Right lobe of liver (tissue), 6 donors: Measurements from ENCODE around the gene GPR15. TPM values are rescaled to one million over a fixed set of nuclear protein-coding genes. Genes with fewer than 3 reads are reported as not detected.

ENCODE experiments used
- ATAC-seq, 4 donors: fragments of 200-7000 bp; cut with Tn5 transposase; one replicate each; pipeline ENCODE4 v1.9.1; 2020; ENCODE audit warnings: mild to moderate bottlenecking in 4 of 4, moderate library complexity in 4 of 4
- DNase-seq, 3 donors: peaks; one replicate each; pipeline ENCODE4 v3.0.0-alpha.2; 2020
- H3K27ac ChIP-seq, 3 donors: fragments of 200-600 bp; one replicate each; pipeline ENCODE4 v1.8.0; 2022
- H3K27me3 ChIP-seq, 2 donors: fragments of 200-600 bp; one replicate each; pipeline ENCODE4 v1.8.0; 2022
- H3K36me3 ChIP-seq, 4 donors: fragments of 200-600 bp; sonication (generic) in 1 of 4; one replicate each; pipeline versions ENCODE4 v1.5.1 to v1.8.0; 2017 to 2022; ENCODE audit warnings: control low read depth in 1 of 4
- H3K4me1 ChIP-seq, 4 donors: fragments of 200-600 bp; sonication (generic) in 1 of 4; one replicate each; pipeline versions ENCODE4 v1.5.1 to v1.8.0; 2017 to 2022; ENCODE audit warnings: control low read depth in 1 of 4
- H3K4me3 ChIP-seq, 3 donors: fragments of 200-600 bp; one replicate each; pipeline ENCODE4 v1.8.0; 2022
- H3K9me3 ChIP-seq, 4 donors: fragments of 200-600 bp; sonication (generic) in 1 of 4; one replicate each; pipeline versions ENCODE4 v1.5.1 to v1.8.0; 2017 to 2022; ENCODE audit warnings: control low read depth in 1 of 4
- CTCF ChIP-seq, 4 donors: fragments of 200-600 bp in 3 of 4; fragments of 450-650 bp in 1 of 4; IDR thresholded peaks; one replicate each; pipeline versions ENCODE4 v1.5.1 to v1.8.0; 2016 to 2022; ENCODE audit warnings: antibody characterized with exemption in 4 of 4, mild to moderate bottlenecking in 2 of 4
- POLR2A ChIP-seq: fragments of 450-650 bp; IDR thresholded peaks from one replicate; pipeline ENCODE4 v1.6.1; 2017; ENCODE audit warnings: antibody characterized with exemption, mild to moderate bottlenecking
- WGBS: methylation state at CpG from one replicate; pipeline ENCODE4 v1.1.6; 2018; ENCODE audit warnings: low coverage, low lambda C conversion rate; ENCODE audit not compliant: insufficient coverage; ENCODE audit errors: missing lambda C conversion rate; 5-methylcytosine and 5-hydroxymethylcytosine counted together
- intact Hi-C, 2 donors: fragments of 100-400 bp; cut with DNase I; formaldehyde crosslinking; loops; one replicate each; pipeline versions ENCODE4 v1.11.2 to v1.14.1; 2022
- total RNA-seq, 6 experiments: library from RNA; depleted of rRNA in 2 of 6; stranded (reverse); fragments of >200 nt in 2 of 6; fragmentation: NEBNext Ultra II Directional in 3 of 6; extraction: Animal tissue kit (Norgen Biotek cat#: 25700) in 3 of 6; gene quantifications; one replicate each; pipeline versions ENCODE4 v1.1.0 to v1.2.4, GENCODE V29; 2016 to 2023
- donor health status: DM: no; HTN: yes; CAD: no.
- donor health status: DM: no; HTN: no; CAD: no.
- donor health status: DM: no; HTN: no; CAD: no.
- donor health status: DM: no; HTN: yes; CAD: no.
- donor health status: DM: no; HTN: yes; CAD: no.

Gene GPR15
- total RNA-seq, 6 experiments from 2014 or later, result not detected

DNA sequence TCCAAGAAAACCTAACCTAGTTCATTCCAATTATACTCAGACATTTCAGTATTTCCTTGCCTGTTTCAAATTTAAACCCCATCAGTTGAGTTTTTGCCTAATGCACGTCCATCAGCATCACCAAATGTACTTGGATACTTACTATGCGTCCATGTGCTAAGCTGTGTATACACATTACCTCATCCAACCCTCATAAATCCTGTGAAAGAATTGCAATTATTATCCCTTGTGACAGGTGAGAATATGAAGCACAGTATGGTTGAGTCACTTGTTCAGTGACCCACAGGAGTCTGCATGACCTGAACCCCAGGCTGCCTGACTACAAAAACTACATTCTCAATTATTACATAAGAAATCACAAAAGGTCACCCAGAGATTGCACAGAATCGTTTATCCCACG, 31.8 kb upstream of the GPR15 start:
- H3K36me3 ChIP-seq, result no peaks in the 10 kb centered on the region
- DNase-seq (no peak), ATAC-seq (no peak)
- no peaks in the 10 kb centered on the region for H3K9me3 ChIP-seq
- no peaks in the 10 kb centered on the region for H3K27me3 ChIP-seq
- H3K4me3 ChIP-seq, result no peak overlapping the region
- intact Hi-C loops, result no loop called here
- H3K4me1 ChIP-seq, result no peaks in the 10 kb centered on the region
- no peak overlapping the region for H3K27ac ChIP-seq
- WGBS, result 63% methylated on average over 4 of the region's 4 CpGs
- no peak for TF ChIP-seq POLR2A
- no peak for TF ChIP-seq CTCF (IDR thresholded peaks at IDR 0.05)

- ATAC-seq, result no peak
Measured at GRCh38 chr3:98501270-98501669, 30.5 kb upstream of the GPR15 start.

DNA sequence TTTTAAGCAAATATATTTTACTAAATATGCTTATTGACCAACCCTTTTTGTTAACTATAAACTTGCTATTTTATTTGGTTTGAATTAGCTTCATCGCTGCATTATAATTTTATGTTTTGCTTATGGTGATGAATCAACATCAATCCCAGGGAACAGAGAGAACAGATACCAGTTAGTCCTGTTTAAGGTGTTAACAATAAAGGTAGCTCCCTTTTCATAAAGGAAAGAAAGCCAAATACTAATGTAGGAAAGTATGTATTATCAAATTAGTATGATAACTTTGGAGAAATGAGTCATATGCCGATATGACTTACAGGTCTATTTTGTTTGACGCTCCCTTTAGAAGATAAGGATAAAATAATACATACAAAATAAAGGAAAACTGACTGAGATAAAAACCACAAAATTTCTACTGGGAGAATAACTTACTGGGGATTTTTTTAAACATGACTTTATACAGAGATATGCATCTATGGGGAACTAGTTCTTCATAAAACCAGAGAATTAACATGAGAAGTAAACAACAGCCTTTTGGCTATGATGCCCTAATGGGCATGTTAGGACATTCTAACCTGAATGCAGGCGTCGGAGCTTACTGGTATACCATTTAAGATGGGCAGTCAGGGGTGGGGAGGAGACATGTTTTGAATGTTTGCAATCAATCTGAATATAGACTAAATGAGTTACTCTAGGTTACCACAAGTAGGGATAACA, 29.8 kb upstream of the GPR15 start:
- Histone ChIP-seq H3K4me3 (no peak overlapping the region), H3K9me3 (no peaks in the 10 kb centered on the region), H3K4me1 (no peaks in the 10 kb centered on the region), H3K36me3 (no peaks in the 10 kb centered on the region), H3K27ac (no peak overlapping the region), H3K27me3 (no peaks in the 10 kb centered on the region)
- intact Hi-C loops, result no loop called here
- no peak for TF ChIP-seq POLR2A
- TF ChIP-seq CTCF (IDR thresholded peaks at IDR 0.05), result no peak
- ATAC-seq (no peak), DNase-seq (no peak)
- 90% methylated on average over 5 of the region's 5 CpGs for WGBS

More at GRCh38 chr3:98501270-98501669, 30.5 kb upstream of the GPR15 start:
- intact Hi-C loops, result no loop called here
- Histone ChIP-seq H3K4me3 (no peak overlapping the region), H3K4me1 (no peaks in the 10 kb centered on the region), H3K27ac (no peak overlapping the region), H3K9me3 (no peaks in the 10 kb centered on the region), H3K27me3 (no peaks in the 10 kb centered on the region), H3K36me3 (no peaks in the 10 kb centered on the region)
- DNase-seq, result no peak
- TF ChIP-seq CTCF (IDR thresholded peaks at IDR 0.05), result no peak
- WGBS, result 86% methylated on average over 4 of the region's 4 CpGs

DNA sequence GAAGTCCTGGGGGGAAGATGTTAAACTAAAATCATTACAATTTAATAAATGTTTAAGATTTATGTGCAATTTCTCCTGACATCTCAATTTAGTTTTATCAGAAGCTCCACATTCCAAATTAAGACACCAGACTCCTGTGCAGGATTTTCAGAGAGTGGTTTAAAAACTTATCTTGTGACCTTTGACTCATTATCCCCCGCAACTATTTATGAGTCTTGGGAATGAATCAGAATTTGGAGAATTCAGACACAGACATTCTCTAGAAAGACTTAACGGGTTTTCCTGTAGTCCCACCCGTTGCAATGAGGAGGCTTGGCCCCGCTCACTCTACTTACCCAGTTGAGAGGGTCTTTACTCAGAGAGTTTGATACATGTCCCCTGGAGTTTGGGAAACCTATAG, 27.2 kb upstream of the GPR15 start:
- Histone ChIP-seq H3K4me1 (no peaks in the 10 kb centered on the region), H3K27ac (no peak overlapping the region), H3K27me3 (no peaks in the 10 kb centered on the region), H3K4me3 (no peak overlapping the region), H3K36me3 (no peaks in the 10 kb centered on the region), H3K9me3 (no peaks in the 10 kb centered on the region)
- 67% methylated on average over 4 of the region's 4 CpGs for WGBS
- intact Hi-C loops, result no loop called here
- TF ChIP-seq CTCF (IDR thresholded peaks at IDR 0.05) (no peak), POLR2A (no peak)
- DNase-seq, result no peak
- no peak for ATAC-seq

GRCh38 chr3:98508582-98508981, 23.2 kb upstream of the GPR15 start:
- ATAC-seq, result no peak
- intact Hi-C loops, result no loop called here
- 100% methylated on average over 2 of the region's 2 CpGs for WGBS

More at GRCh38 chr3:98508582-98508981, 23.2 kb upstream of the GPR15 start:
- no peaks in the 10 kb centered on the region for H3K36me3 ChIP-seq
- H3K27ac ChIP-seq, result no peak overlapping the region
- H3K4me3 ChIP-seq, result no peak overlapping the region
- TF ChIP-seq POLR2A (no peak), CTCF (IDR thresholded peaks at IDR 0.05) (no peak)
- H3K4me1 ChIP-seq, result no peaks in the 10 kb centered on the region
- no peaks in the 10 kb centered on the region for H3K27me3 ChIP-seq
- no peaks in the 10 kb centered on the region for H3K9me3 ChIP-seq
- DNase-seq, result no peak
